HepG2 (cell line): Measurements from ENCODE around the gene ZBTB20. TPM values are rescaled to one million over a fixed set of nuclear protein-coding genes. Genes with fewer than 3 reads are reported as not detected.

ENCODE experiments used
- ATAC-seq: fragments of 200-7000 bp; cut with Tn5 transposase; 3 replicates; pipeline ENCODE4 v1.9.1; 2020; ENCODE audit warnings: mild to moderate bottlenecking, moderate library complexity
- BruUV-seq: library from RNA; stranded (reverse); fragments of 400-500 nt; replicated peaks from 2 replicates; lab custom pipeline; 2021; lab: Mats Ljungman, UMichigan
- CTCF ChIA-PET: fragments of 300-600 bp; formaldehyde crosslinking; extraction: SDS; loops from one replicate; lab custom pipeline; 2021; ENCODE audit warnings: low total read pairs, inconsistent platforms, low intra/inter-chr PET ratio; lab: Yijun Ruan, JAX
- POLR2A ChIA-PET: fragments of 350-600 bp; sonication (Branson Sonifier 250); formaldehyde crosslinking; loops from one replicate; lab custom pipeline; 2020; ENCODE audit warnings: antibody characterized with exemption, inconsistent platforms; lab: Yijun Ruan, JAX
- DNase-seq: peaks from one replicate; pipeline ENCODE4 v3.0.0-alpha.2; 2015; ENCODE audit warnings: low spot score
- FAIRE-seq: peaks from 3 replicates; lab custom pipeline; 2011; peaks lifted over from hg19 to GRCh38; lab: Jason Lieb, UNC
- H2AFZ ChIP-seq: one replicate; pipeline ENCODE4 v1.6.1; 2011; ENCODE audit warnings: low read length, inconsistent platforms
- H3K27ac ChIP-seq: fragments of 300-600 bp; 3 replicates; pipeline ENCODE4 v1.8.0; 2011; ENCODE audit warnings: mixed run types, mild to moderate bottlenecking, mixed read lengths, low read length, inconsistent platforms; ENCODE audit not compliant: insufficient read depth; ENCODE audit errors: extremely low read length
- H3K27me3 ChIP-seq, 2 experiments: fragments of 200-600 bp in 1 of 2; 2 replicates in 1 of 2; 3 replicates in 1 of 2; pipeline versions ENCODE4 v1.6.0 to v1.8.0; 2011; ENCODE audit warnings: low read length in 2 of 2, mild to moderate bottlenecking in 2 of 2, moderate library complexity in 2 of 2, inconsistent platforms in 1 of 2; ENCODE audit not compliant: insufficient read depth in 2 of 2, control insufficient read depth in 1 of 2
- H3K36me3 ChIP-seq, 2 experiments: fragments of 200-600 bp in 1 of 2; replicated peaks in 1 of 2; 2 replicates in 1 of 2; 3 replicates in 1 of 2; pipeline versions ENCODE4 v1.5.1 to v1.8.0; 2011; ENCODE audit warnings: low read length in 2 of 2, inconsistent platforms in 1 of 2; ENCODE audit not compliant: insufficient read depth in 2 of 2, control insufficient read depth in 1 of 2
- H3K4me1 ChIP-seq: 2 replicates; pipeline ENCODE4 v1.5.1; 2012; ENCODE audit warnings: low read length, inconsistent platforms; ENCODE audit not compliant: insufficient read depth
- H3K4me2 ChIP-seq: 2 replicates; pipeline ENCODE4 v1.6.0; 2011; ENCODE audit warnings: low read depth, low read length, inconsistent platforms
- H3K4me3 ChIP-seq, 3 experiments: fragments of 200-600 bp in 1 of 3; sonication (generic), shearing (Covaris generic) in 1 of 3; replicated peaks in 1 of 3; 2 replicates each; pipeline ENCODE4 v1.5.1; 2011 to 2016; ENCODE audit warnings: low read length in 3 of 3, inconsistent platforms in 2 of 3, low read depth in 2 of 3, mild to moderate bottlenecking in 2 of 3, control low read depth in 1 of 3, mixed read lengths in 1 of 3; ENCODE audit not compliant: insufficient read depth in 1 of 3
- H3K79me2 ChIP-seq: one replicate; pipeline ENCODE4 v1.6.1; 2011; ENCODE audit warnings: low read length, inconsistent platforms; ENCODE audit not compliant: insufficient read depth
- H3K9ac ChIP-seq: 2 replicates; pipeline ENCODE4 v1.6.0; 2011; ENCODE audit warnings: mild to moderate bottlenecking, low read depth, low read length, inconsistent platforms; ENCODE audit not compliant: insufficient read depth
- H3K9me3 ChIP-seq: 2 replicates; pipeline ENCODE4 v1.5.1; 2012; ENCODE audit warnings: mild to moderate bottlenecking, low read length
- H4K20me1 ChIP-seq: 2 replicates; pipeline ENCODE4 v1.6.0; 2011; ENCODE audit warnings: inconsistent platforms, mild to moderate bottlenecking, low read length, moderate library complexity; ENCODE audit not compliant: insufficient read depth
- CEBPB ChIP-seq: IDR thresholded peaks from 2 replicates; pipeline ENCODE4 v1.6.1; 2011; ENCODE audit warnings: low read depth, low read length, improper control_type of control experiment, borderline replicate concordance
- CEBPG ChIP-seq: IDR thresholded peaks from 2 replicates; pipeline ENCODE4 v1.6.1; 2016
- ELF3 ChIP-seq: IDR thresholded peaks from 2 replicates; pipeline ENCODE4 v1.6.1; 2016; ENCODE audit warnings: missing genetic modification reagents, missing compliant biosample characterization
- ERF ChIP-seq: IDR thresholded peaks from 2 replicates; pipeline ENCODE4 v1.6.1; 2018; ENCODE audit warnings: missing biosample characterization, missing genetic modification reagents
- NCOR1 ChIP-seq: fragments of 200-600 bp; sonication (generic); IDR thresholded peaks from 2 replicates; pipeline ENCODE4 v1.7.0; 2017; ENCODE audit warnings: antibody characterized with exemption, low read length, borderline replicate concordance
- TFDP1 ChIP-seq: IDR thresholded peaks from 2 replicates; pipeline ENCODE4 v1.6.1; 2016; ENCODE audit warnings: missing compliant biosample characterization, missing genetic modification reagents, borderline replicate concordance
- ZNF550 ChIP-seq: sonication (generic); formaldehyde crosslinking; IDR thresholded peaks from 2 replicates; pipeline ENCODE4 v1.4.0; 2020; ENCODE audit warnings: mild to moderate bottlenecking, missing genetic modification reagents, borderline replicate concordance
- WGBS: methylation state at CpG from one replicate; pipeline ENCODE4 v1.1.6; 2017; ENCODE audit warnings: low lambda C conversion rate; 5-methylcytosine and 5-hydroxymethylcytosine counted together
- in situ Hi-C: cut with HindIII; loops from 2 replicates; pipeline ENCODE4 v1.10.0; 2017; ENCODE audit warnings: low pct_unique_long_range_greater_than_20kb; ENCODE audit not compliant: extremely low pct_ligation_motif_present
- intact Hi-C: fragments of 100-400 bp; cut with micrococcal nuclease; formaldehyde crosslinking; loops from one replicate; pipeline ENCODE4 v1.10.0; 2022; ENCODE audit not compliant: unreplicated experiment
- polyA plus RNA-seq, 8 experiments: library from polyadenylated mRNA; depleted of rRNA in 3 of 8; stranded (reverse) in 7 of 8; unstranded in 1 of 8; fragments of >200 nt; fragmentation: Illumina TruSeq in 4 of 8; extraction: Trizol in 4 of 8; gene quantifications; 2 replicates each; pipeline versions ENCODE4 v1.2.1 to v1.2.3, GENCODE V29; 2011 to 2016; ENCODE audit warnings: low read depth in 4 of 8, missing spikeins in 1 of 8, mixed read lengths in 1 of 8; ENCODE audit not compliant: insufficient read depth in 1 of 8
- total RNA-seq, 5 experiments: library from RNA; depleted of rRNA; stranded (reverse); fragments of >200 nt; fragmentation: Illumina TruSeq; extraction: Trizol; gene quantifications; 2 replicates each; pipeline ENCODE4 v1.2.3, GENCODE V29; 2016; ENCODE audit warnings: low read depth in 1 of 5

Gene ZBTB20
- total and polyA plus RNA-seq, 2 of the 13 experiments (the other 11 are each of a cell fraction or from before 2014, with no cell fraction given): 1.9 to 8.8 TPM

DNA sequence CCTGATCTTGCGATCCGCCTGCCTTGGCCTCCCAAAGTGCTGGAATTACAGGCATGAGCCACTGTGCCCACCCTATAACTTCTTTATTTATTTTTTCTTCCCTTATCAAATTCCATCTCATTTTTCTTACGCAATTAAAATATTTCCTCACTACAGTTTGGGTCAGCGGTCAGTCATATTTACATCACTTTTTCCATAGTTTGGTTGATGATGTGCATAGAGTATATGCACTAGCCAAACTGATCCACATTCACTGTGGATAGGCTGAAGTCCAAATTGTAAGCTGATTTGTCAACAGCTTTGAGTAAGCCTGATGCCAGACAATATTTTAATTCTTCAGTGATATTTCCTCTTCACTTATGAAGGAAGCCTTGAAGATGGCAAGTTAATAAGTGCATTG is 596.9 kb downstream of the ZBTB20 start:
- H3K4me1 ChIP-seq: peaks cover 5% of the 10 kb centered on the region; the same call in 1 of the 2 replicates
- H3K9ac ChIP-seq: no peak overlapping the region
- no peaks in the 10 kb centered on the region for H4K20me1 ChIP-seq
- H3K36me3 ChIP-seq: no peaks in the 10 kb centered on the region; a peak in 1 of 5 replicates
- H3K4me3 ChIP-seq: no peak overlapping the region
- intact Hi-C loops: no loop called here
- H2AFZ ChIP-seq: no peak overlapping the region
- H3K9me3 ChIP-seq: no peaks in the 10 kb centered on the region
- no TSS peak for BruUV-seq
- TF ChIP-seq NCOR1: no peak
- peak; percentile 39; the same call in 1 of the 2 replicates for TF ChIP-seq CEBPB
- DNase-seq: no peak
- no peaks in the 10 kb centered on the region for H3K79me2 ChIP-seq
- in situ Hi-C loops: no loop called here
- H3K4me2 ChIP-seq: no peak overlapping the region
- FAIRE-seq: no peak
- no peak overlapping the region for H3K27ac ChIP-seq
- no peak for ATAC-seq
- no peaks in the 10 kb centered on the region for H3K27me3 ChIP-seq
- ChIA-PET CTCF (no interaction called here), POLR2A (no interaction called here)
- 97% methylated on average over 4 of the region's 4 CpGs for WGBS

GRCh38 chr3:114545193-114545592 is 601.9 kb downstream of the ZBTB20 start:
- no peak overlapping the region for H2AFZ ChIP-seq
- H3K4me2 ChIP-seq: no peak overlapping the region
- BruUV-seq: no TSS peak
- H4K20me1 ChIP-seq: no peaks in the 10 kb centered on the region
- TF ChIP-seq ZNF550 (CRISPR knock-in tag) (no peak), CEBPB (peak; percentile 85), CEBPG (CRISPR knock-in tag) (peak; percentile 71), TFDP1 (CRISPR knock-in tag) (no peak), ERF (CRISPR knock-in tag) (no peak), ELF3 (CRISPR knock-in tag) (no peak)
- ATAC-seq (no peak), FAIRE-seq (no peak), DNase-seq (peak; percentile 10)
- H3K4me3 ChIP-seq: no peak overlapping the region
- POLR2A ChIA-PET: no interaction called here
- in situ Hi-C loops: no loop called here
- H3K79me2 ChIP-seq: no peaks in the 10 kb centered on the region
- H3K36me3 ChIP-seq: no peaks in the 10 kb centered on the region; a peak in 1 of 5 replicates
- H3K27me3 ChIP-seq: no peaks in the 10 kb centered on the region
- H3K4me1 ChIP-seq: peaks cover 8% of the 10 kb centered on the region; the same call in 1 of the 2 replicates
- H3K27ac ChIP-seq: no peak overlapping the region
- no peaks in the 10 kb centered on the region for H3K9me3 ChIP-seq
- intact Hi-C loops: no loop called here
- no peak overlapping the region for H3K9ac ChIP-seq
- CTCF ChIA-PET: no interaction called here
- 44% methylated on average over 1 of the region's 1 CpG for WGBS
